Mucosa of gallbladder (tissue), 1 donor: ENCODE measurements around the gene PTPRQ. TPM values are rescaled to one million over a fixed set of nuclear protein-coding genes. Genes with fewer than 3 reads are reported as not detected.

Experiments
- DNase-seq: peaks from one replicate; pipeline ENCODE4 v3.0.0-alpha.2; 2020; ENCODE audit warnings: low spot score
- total RNA-seq: library from RNA; stranded (reverse); gene quantifications from one replicate; pipeline ENCODE4 v1.2.1, GENCODE V29; 2021
- donor health status: DM: no; HTN: no; CAD: no.

PTPRQ gene
- total RNA-seq, 1 donor from 2014 or later, result 1.3 TPM

DNA sequence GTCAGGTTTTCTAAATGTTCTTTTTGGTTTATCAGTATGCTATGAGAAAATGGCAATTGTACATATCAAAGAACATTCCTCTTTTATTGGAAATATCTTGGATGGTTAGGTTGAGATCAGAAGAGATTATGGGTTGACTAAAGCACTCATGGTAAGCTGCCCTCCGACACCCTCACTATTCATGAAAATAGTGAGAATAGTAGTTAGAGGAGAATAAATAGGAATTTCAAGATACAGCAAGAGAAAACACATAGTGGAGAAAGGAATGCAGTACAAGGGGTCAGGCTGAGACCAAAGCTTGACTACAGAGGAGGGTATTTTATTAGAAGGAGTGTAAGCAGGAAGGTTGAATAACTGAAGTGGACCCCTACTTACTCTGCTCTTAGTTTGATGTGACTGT is 112.5 kb downstream of the PTPRQ start:
- no peak for DNase-seq

DNA sequence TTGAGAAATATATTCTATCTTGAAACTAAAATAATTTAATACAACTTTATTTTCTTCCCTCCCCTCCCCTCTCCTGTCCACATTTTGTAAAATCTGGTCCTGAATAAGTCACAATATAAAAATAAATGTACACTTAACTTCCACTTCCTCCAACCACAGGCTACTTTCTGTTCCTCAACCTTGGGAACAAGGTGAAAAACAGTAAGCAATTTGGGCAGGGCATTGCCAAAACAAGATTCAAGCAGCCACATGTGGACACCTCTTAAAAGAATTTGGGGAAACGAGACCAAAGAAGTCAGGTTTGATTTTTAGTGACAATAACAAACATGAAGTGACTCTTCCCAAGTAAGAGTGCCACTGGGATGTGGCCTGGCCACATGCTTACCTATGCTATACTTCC is 115.7 kb downstream of the PTPRQ start:
- DNase-seq, result no peak

DNA sequence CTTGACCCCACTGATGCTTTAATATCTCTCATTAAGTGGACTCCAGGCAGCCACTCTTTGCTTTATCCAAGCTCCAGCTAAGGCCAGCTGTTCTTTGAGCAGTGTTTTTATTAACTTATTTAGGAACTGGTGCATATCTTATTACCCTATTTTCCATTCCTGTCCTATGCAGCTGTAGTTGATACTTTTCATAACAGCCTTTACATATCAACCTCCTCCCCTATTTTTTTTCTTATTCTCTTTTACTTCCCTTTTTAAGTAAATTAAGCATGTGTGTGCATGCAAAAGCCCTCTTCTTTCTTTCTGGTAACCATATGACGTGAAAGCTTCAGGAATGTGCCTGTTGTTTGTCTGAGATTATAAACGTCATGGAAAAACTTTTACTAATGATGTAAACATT is 121.2 kb downstream of the PTPRQ start:
- DNase-seq, result no peak

DNA sequence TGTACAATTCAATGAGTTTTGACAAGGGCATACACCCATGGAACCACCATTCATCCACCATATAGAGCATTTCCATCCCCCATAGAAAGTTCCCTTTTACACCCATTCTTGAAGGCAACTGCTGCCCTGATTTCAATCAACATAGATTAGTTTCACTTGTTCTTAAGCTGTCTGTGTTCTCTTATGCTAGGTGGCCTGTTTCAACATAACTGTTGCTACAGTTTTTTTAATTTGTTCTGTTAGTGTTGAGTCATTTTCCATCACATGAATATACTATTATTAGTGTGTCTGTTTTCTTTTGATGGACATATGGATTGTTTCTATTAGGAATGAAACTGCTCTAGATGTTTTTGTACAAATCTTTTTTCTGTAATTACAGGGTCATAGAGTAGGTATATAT is 123.4 kb downstream of the PTPRQ start:
- DNase-seq, result no peak

DNA sequence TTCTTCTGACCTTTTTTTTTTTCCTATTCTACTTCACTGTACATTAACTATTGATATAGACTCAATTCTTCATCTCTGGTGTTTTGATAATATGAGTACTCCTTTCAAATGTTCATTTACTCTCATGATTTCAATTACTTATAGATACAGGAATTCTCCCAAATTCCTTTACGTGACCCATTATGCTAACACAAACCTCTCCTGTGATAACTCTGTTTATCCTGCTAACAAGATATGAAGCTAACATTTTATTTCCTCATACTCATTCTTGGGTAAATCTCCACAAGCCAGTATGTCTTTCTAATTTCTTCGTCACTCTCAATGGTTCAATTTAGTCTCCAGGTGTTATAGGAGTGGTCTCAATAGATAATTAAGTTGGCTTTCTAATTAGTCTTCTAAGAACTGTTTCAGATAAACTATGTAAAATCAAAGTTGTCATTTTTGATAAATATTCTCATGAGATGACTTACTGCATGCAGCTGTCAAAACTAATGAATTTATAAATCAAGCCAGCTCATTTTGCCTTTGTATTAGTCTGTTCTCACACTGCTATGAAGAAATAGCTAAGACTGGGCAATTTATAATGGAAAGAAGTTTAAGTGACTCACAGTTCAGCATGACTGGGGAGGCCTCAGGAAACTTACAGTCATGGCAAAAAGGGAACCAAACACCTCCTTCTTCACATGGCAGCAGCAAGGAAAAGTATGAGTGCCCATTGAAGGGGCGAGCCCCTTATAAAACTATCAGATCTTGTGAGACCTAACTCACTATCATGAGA is 132.8 kb downstream of the PTPRQ start:
- no peak for DNase-seq

DNA sequence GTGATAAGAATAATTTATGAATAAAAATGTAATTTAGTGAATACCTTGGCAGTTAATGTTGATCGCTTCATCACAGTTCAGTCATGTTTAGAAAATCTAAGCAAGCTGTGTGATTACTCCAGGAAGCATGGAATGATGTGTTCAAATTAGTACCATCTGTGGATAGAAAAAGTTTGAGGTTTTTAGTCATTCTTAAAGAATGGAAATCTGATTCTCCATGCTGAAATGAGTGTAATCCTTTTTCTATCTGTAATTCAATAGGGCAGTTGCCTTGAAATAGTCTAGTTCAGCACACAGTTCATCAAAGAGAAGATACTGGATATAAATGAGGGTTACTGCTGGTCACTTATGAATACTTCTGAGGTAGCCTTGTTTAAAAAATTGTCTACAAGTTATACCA is 136.2 kb downstream of the PTPRQ start:
- no peak for DNase-seq

DNA sequence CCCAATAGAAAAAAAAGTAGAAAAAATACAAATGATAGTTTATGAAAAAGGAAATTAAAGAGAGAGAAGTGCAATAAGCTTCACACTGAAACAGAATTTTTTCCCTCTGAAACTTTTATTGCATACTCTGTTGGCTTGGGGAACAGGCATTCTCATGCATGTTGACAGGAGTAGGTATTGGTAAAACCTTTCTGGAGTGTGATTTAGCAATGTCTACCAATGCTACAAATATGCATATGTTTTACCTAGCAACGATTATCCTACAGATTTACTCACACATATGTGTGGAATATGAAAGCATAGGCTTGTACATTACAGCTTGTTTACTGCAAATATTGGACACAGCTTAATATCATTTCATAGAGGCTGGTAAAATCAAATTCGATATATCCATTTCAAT is 137.7 kb downstream of the PTPRQ start:
- DNase-seq, result no peak

DNA sequence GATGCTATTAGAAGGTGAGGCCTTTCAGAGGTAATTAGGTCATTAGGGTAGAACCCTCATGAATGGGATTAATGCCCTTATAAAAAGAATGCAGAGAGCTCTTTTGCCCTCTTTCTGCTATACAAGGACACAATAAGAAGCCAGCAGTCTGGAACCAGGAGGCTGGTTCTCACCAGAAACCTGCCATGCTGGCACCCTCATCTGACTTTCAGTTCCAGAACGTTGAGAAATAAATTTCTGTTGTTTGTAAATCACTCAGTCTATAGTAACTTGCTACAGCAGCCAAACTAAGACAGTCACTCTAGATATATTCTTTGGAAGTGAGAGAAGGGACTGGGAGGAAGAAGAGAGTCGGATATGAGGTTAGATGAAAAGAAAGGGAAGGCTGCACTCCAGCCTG is 138.4 kb downstream of the PTPRQ start:
- DNase-seq, result no peak

DNA sequence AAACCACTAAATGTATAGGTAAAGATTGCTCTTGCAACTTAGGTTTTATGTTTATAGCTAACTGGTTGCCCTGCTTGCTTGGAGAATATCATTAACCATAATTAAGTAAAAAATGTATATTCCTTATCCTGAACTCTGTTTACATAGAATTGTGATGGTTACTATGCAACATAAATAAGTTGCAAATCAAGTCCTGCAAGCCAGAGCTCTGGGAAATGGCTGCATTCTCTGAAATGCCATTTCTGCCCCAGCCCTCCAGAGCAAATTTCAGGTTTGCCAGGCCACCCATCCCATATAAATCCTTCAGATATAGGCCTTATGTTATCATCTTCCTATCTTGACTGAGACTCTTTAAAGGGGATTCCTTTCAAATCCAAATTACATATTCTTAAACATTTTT is 145.0 kb downstream of the PTPRQ start:
- no peak for DNase-seq

DNA sequence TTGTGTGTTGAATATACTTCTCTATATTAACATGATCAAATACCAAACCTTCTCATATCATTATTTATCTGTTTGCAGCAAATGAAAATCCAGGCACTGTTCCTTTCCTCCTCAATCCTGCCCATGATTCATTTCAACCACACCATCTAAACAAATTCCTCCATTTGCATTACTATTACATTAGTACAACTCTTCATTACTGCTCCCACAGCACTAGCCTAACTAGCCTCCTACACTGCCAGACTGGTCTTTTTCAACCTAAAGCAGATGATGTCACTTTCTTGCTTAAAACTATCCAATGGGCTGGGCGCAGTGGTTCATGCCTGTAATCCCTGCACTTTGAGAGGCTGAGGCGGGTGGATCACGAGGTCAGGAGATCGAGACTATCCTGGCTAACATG is 146.1 kb downstream of the PTPRQ start:
- no peak for DNase-seq

DNA sequence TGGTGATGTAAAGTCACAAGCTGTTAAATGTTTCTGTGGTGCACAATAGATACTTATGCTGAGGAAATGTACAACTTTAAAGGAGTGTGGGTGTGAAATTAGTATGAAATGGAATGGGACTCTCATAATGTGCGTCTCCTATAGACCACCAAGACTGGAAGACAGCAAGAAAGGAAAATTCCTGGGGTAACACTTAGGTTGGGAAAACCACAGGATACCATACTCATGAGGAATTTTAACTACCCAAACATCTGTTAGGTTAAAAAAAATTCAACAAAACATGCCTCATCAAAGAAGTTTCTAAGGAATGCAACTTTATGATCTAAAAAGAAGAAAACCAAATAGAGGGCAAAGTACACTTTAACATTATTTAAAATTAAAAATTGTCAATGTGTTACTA is 149.7 kb downstream of the PTPRQ start:
- no peak for DNase-seq

DNA sequence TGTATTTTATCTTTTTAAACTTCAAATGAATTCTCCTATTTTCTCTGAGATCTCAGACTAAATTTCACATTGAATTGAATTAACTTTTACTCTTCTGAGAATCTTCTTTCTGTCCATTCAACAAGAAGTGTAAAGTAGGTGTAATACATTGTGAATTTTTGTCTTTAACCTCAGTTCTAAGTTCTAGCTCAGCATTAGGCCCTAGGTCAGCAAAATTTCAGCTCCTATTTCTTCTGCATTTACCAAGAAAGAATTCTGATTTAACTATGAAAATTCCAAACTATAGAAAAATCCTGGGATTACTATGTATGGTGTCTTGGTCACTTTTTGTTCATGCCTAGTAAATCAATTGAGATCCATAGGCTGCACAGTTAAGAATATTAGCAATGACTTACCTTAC is 152.5 kb downstream of the PTPRQ start:
- no peak for DNase-seq

DNA sequence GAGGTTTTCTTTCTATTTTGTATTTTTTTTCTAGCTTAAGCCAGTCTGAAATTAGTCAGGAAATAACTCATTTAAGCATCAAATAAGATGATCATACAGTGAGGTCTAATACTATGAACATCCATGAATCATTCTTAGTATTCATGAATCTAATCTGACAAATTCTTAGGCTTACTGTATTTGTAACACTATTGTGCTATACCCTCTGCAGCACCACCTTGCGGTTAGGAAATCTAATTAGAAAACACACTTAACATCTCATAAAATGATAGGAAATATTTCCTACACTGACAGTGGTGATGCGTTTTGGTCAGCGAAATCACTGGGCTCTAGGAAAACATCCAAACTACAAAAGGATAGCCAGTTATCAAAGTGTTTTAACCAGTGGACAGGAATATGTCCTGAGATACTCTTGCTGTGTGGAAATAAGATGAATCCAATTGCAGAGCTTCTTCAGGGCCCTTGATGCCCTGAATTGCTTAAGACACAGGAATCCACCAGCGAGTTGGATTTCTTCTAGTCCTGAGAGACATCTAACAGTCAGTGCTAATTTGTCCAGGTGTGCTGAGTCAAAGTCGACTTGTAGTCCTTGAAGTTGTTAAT is 154.1 kb downstream of the PTPRQ start:
- DNase-seq, result no peak

DNA sequence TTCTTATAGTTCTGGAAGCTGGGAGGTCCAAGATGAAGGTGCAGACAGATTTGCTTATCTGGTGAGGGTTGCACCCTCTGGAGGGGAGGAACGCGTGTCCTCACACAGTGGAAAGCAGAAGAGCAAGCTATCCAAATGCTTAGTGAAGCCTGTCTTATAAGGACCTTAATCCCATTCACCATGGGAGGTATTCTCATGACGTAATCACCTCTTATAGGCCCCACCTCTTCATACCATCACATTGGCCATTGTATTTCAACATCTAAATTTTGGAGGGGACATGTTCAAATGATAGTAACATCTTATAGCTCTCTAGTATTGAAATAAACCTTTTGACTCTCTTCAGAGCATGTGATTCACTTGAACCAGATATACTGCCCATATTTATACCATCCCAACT is 158.4 kb downstream of the PTPRQ start:
- no peak for DNase-seq

DNA sequence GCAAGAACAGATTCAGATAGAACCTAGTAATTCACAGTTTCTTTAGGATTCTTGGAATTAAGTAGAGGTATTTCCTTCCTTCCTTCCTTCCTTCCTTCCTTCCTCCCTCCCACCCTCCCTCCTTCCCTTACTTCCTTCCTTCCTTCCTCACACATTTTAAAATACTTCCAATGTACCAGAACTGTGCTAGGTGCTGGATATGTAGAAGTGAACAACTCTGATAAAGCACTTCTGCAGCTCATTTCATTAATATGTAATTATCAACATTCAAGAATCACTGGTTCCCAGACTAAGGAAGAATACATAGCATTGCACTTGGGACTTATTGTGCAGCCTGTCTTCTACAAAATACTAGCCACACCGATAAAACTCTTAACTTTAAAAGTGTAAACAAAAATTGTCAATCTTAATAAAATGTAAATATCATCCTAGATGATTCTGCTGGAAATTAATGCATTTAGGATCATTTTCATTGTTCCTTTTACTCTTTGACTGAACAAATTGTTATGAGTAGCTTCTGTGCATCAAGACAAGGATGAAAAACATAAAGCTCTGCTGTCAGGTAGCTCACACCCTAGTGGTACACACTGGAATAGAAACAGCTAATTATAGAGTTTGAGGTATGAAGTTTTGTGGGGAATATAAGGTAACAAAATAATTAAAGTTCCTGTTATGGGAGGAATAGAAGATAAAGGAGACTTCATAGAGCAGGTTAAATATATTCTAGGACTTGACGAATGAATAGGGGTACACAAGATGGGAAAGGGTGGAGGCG is 163.5 kb downstream of the PTPRQ start:
- no peak for DNase-seq

DNA sequence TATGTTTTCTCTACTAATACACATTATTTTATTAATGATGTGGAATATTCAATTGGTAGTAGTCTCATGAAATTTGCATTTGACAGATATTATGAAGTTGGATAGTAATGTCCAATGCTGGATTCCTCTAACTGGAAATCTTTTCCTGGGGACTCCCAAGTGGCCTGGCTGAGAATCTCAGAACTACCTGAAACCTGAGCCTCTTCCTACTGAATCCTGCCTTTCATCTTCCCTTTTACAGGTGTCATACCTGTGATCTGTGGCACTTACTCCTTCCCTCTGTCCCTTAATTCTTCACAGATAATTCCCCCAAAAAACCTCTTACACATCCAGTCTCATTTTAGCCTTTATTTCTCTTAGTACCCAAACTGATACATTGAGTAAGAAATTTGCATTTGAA is 173.7 kb downstream of the PTPRQ start:
- no peak for DNase-seq

DNA sequence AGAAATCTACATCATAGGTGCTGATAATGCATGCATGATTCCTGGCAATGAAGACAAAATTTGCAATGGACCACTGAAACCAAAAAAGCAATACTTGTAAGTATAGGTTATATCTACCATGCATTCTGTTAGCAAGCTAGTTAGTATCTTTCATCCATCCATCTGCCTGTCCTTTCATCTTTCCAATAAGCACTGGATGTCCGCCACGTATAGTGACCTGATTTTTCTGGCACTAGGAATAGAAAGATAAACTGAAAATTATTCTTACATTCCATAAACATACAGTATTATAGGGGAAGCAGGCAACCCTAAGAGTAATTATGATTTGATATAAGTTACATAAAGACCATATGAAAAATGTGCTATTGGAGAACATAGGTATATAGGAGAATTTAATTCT is 176.2 kb downstream of the PTPRQ start:
- DNase-seq, result no peak

DNA sequence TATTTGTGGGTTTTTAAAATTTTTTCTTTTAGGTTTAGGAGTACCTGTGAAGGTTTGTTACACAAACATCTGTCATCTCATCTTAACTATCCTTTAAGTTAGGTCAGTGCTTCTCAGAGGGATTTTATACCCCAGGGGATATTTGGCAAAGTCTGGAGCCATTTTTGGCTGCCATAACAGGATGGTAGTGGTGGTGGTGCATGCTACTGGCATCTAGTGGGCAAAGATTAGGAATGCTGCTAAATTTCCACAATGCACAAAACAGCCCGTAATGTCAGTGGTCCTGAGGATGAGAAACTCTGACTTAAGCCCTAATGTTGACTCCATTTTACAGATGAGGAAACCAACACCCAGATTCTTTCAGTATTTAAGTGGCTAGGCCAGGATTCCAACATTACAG is 178.2 kb downstream of the PTPRQ start:
- no peak for DNase-seq

DNA sequence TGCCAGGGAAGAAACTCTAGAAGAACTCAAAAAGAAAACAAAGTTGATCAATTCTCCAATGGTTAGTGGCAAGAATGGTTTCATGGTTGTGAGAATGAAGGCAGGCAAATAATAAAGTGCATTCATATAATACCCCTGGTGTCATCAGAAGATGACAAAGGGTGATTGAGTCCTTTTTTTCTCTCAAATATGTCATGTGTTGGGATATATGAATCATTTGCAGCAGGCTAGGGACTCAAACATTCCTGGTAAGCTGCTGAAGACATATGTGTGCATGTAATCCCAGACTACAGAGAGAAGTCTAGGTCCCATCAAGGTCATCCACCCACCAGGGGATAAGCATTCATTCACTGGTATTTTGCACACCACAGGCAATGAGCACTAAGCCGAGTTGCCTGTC is 181.0 kb downstream of the PTPRQ start:
- DNase-seq, result no peak

DNA sequence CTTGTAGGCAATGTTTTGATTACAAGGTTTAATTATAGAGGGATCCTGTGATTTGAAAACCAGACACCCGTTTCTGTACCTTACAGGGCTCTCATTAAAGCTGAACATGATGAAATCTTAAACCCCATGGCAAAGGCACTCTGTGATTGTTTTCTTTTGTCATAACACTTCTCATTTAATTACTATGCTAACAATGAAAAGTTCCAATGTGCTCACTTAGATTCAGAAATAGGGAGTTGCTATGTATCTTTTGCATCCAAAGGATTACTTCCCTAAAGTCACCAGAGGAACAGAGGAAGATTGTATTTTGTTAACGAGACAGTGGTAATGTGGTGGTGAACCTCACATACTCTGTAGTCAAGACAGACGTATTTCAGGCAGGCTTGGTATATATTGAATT is 181.9 kb downstream of the PTPRQ start:
- DNase-seq, result no peak

DNA sequence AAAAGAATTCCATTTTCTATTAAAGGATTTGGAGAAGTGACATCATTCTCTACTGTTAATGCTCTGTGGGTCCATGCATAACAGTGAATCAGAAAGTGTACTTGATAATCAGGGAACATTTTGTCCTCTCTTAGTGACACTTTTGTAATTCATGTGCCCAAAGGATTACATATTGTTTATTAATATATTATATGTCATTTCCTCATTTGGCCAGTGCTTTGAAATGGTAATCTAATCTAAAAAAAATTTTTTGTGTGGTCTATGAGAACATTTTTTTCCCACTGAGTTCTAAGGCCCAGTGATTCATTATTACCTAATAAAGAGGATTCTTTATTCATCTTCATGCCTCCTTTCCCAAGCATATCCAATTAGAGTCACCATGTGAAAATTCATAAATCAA is 183.7 kb downstream of the PTPRQ start:
- no peak for DNase-seq

DNA sequence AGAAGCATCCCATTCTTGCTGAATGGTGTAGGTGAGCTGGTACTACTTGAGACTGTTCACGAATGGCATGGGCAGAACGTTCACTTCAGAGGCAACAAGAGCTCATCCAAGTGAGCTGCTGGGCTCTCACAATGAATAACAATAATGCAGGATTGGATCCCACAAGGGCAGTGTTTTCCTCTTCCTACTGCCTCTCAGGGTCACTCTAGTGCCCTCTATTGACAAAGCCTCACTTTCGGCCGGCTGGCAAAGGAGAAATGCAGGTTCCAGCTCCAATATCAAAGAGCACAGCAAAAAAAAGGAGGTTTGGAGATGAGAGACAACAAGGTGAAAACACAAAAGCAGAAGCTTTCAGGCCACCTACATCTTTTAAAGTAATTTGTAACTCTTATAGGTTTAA is 188.8 kb downstream of the PTPRQ start:
- no peak for DNase-seq

DNA sequence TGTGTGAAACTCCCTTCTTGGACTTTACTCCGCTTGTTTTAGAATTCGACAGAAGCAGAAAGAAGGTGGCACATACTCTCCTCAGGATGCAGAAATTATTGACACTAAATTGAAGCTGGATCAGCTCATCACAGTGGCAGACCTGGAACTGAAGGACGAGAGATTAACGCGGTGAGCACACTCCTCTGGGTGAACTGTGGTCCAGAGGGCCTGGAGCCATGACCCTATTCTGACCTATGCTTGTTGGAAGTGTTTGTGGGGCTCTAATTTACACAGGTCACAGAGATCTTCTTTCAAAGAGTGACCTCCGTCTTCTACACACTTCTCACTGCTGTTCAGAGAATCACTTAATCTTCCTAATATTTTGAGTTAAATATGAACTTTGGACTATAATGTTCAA is 190.9 kb downstream of the PTPRQ start:
- no peak for DNase-seq
